Right lung (tissue), 5 donors: Measurements from ENCODE around the gene BCAN. TPM values are rescaled to one million over a fixed set of nuclear protein-coding genes. Genes with fewer than 3 reads are reported as not detected.

ENCODE experiments used
- DNase-seq, 2 donors: peaks; one replicate each; pipeline ENCODE4 v3.0.0-alpha.2; 2013
- polyA plus RNA-seq, 5 donors: library from polyadenylated mRNA; unstranded; fragments of 120-200 nt; gene quantifications; one replicate each; pipeline versions ENCODE4 v1.2.1 to v1.2.3, GENCODE V29; 2013; ENCODE audit warnings: inconsistent platforms in 1 of 5, low replicate concordance in 1 of 5; ENCODE audit not compliant: insufficient read length in 5 of 5, insufficient read depth in 1 of 5

BCAN gene
- polyA plus RNA-seq, 5 donors, result 0.40 to 1.0 (median 0.46) TPM

GRCh38 chr1:156659988-156660751 lies 18.3 kb downstream of the BCAN start:
- DNase-seq, result peak; percentile 92 to 93

GRCh38 chr1:156660752-156661112 lies 18.8 kb downstream of the BCAN start:
- DNase-seq, result no peak

GRCh38 chr1:156662005-156662799 lies 20.3 kb downstream of the BCAN start:
- no peak for DNase-seq

GRCh38 chr1:156662800-156663055 lies 20.8 kb downstream of the BCAN start:
- DNase-seq, result no peak

DNA sequence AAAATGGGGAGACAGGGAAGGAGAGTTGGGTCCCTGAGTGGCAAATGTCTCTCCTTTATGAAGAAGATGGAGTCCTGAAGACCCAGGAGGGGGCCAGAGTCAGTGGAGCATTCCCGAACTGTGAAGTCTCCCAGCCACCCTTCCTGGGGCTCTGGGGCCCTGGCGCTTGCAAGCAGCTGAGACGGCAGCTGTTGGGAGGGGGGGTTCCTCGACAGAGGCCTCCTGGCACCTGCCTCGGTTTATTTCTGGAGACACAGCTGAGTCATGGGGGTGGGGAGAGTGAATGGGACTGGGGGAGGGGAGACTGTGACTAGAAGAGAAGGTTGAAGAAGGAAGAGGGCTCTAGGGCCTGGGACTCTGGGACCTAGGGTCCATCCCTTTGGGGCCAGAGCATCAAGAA lies 21.3 kb downstream of the BCAN start:
- DNase-seq, result no peak

- no peak for DNase-seq
Measured at GRCh38 chr1:156664046-156664766, 22.3 kb downstream of the BCAN start.

DNA sequence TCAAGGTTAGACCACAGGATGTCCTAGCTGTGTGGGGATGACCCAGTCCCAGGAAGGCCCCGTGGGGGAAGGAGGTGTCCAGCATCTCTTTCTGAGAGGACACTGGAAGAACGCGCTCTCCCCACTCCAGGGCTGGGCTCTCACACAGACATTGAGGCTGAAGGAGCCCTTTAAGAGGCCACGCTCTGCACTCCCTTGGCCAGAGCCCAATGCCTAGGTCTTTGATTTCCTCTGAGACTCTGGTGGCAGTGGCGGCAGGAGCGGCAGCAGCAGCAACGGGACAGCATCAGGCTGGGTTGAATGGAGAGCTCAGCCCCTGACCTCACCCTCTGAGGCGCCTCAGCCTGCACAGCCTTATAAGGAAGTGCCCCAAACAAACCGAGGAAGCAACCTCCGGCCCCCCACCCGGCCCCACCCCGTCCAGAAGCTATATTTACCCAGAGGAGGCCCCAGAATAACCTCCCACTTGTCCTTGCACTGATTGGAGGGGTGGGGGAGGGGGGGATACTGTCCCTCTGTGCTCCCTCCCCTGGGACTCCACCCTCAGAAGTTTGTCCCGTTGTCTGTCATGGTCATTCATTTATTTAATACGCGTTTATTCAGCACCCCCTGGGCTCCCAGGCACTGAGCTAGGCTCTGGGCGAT lies 23.0 kb downstream of the BCAN start:
- DNase-seq, result peak; percentile 41 to 47

DNA sequence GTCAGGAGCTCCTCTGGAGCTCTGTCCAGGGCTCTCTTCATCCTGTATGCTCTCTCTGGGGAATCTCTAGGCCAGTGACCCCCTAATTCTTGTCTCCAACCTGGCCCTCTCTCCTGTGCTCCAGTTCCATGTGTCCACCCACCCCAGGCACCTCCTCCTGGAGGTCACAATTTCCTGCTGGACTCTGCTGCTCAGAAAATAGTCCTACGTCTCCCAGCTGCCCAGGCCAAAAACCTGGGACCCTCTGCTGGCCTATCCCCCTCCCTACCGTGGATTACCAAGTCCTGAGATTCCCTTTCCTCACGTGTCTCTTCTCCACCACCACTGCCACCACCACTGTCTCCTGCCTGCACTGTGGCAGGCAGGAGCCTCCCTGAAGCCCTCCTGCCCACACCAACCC lies 23.6 kb downstream of the BCAN start:
- no peak for DNase-seq

DNA sequence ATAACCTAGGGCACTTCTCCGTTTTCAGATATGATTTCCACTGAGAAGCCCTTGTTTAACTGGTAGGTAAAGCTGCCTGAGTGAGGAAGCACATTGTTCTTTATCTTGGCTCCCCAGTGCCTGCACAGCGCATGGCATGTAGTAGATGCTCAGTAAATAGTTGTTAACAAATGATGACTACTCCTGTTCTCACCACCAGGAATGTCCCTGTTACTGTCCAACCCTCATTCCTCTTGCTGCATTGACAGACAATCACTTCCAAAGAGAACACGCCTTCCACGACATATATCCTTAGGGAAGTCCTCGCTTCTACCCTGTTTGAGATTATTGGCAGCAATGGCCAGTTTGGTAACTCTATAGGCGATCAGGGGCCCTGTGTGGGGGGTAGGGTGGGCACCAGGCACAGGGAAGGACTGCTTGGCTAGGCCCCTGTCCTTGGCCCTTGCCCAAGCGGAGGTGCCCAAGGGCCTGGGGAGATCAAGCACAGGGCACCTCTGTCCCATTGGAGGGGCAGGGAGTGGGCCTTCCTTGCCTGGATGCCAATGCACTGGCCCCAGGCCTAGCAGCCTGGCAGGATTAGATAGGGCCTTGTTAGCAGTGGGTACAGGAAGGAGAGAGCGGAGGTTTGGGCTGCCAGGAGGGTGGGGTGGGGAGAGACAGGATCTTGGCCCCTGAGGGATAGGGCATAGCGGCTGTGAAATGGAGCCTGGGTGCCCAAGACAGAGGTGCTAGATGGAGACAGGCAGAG lies 25.1 kb downstream of the BCAN start:
- DNase-seq, result no peak

- DNase-seq, result peak; percentile 71 to 78
Measured at GRCh38 chr1:156667610-156667967, 25.7 kb downstream of the BCAN start.

DNA sequence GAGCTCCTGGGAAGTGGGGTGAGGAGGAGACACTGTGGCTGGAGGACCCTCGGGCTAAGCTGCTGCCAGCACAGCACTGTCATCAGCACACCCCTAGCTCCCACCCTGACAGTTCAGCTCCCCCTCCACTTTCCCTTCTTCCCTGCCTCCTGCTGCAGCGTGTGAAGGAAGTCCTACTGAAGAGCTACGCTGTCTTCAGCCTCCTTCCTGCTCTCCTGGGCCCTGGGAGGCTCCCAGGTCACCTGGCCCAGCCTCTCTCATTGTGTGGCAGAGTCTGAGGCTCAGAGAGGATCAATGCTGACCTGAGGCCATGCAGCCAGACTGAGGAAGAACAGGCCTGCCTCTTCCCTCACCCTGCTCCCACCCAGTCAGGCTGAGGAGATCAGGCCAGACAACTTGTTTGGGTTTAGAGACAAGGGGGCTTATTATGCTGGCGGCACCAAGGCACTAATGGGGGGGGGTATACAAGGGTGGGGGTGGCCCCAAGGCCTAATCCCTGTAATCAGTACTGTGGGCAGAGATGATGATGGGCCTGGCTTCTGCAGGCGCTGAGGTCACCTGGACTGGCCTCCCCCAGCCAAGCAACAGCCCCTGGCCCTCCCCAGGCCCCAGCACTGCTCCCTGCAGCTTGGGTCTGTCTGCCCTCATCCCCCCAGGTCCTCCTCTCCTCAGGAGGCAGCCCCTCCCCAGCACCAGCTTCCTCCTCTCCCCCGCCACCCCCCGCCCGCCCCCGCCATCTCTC lies 26.2 kb downstream of the BCAN start:
- DNase-seq, result no peak

GRCh38 chr1:156668801-156669637 lies 27.1 kb downstream of the BCAN start:
- no peak for DNase-seq

GRCh38 chr1:156669794-156670193 lies 27.9 kb downstream of the BCAN start:
- no peak for DNase-seq

DNA sequence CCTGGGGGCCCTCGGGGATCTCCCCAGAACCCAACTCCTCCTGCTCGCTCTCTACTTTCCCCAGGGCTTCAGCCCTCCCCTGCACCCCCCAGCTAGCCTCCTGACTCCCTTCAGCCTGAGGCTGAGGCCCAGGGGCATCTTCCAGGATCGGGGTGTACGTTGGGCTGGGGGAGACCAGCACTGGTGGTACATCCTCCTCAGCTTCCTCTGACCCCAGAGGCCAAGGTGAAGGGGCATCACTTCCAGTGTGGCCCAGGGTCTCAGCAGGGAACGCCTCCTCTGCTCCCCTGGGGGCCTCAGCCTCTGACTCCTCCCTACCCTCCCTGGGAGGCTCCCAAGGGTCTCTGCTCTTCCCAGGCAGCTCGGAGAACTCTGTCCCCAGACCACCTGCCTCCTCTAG lies 28.4 kb downstream of the BCAN start:
- DNase-seq, result no peak

- DNase-seq, result no peak
Measured at GRCh38 chr1:156670791-156671190, 28.9 kb downstream of the BCAN start.

DNA sequence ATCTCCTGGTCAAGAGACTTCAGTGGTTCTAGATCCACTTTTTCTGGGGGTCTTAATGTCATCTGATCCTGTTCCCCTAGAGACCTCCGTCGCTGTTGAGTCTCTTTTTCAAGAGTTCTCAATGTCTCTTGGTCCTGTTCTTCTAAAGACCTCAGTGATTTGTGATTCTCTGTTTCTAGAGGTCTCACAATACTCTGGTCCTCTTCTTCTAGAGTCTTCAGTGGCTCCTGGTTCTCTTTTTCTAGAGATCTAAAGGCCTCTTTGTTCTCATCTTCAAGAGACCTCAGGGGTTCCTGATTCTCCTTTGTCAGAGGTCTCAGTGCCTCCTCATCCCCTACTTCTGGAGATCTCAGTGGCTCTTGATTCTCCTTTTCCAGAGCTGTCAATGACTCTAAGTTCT lies 29.9 kb downstream of the BCAN start:
- DNase-seq, result no peak

DNA sequence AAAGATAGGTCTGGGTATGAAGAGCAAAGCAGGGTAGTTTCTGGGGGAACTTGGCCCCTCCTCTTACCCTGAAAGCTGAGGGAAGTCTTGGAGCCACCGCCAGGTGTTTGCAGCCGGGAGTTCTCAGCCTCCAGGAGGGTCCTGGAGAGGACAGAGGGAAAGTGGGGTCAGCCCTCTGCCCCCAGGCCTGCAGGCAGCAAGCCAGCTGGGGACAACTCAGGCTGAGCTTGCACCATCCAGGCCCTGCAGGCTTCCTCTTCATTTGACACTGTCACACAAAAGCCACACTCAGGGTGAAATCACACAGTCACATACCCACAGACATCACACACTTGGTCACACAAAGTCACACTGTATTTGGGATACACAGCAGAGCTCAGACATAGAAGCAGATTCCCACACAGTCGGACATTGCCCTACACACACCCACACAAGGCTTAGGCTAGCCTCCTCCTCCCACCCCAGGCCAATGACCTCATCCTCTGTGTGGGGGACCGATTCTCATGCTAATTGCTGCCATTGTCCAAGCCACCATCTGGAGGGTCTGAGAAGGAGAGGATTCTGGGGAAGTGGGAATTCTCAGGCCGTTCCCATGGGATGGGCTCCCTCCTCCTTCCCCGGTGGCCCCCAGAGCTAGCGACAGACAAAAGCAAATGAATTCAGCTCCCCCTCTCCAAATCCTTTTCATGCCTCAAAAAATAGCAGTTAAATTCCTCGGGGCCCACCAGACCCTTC lies 31.6 kb downstream of the BCAN start:
- DNase-seq, result no peak

GRCh38 chr1:156675210-156676113 lies 33.5 kb downstream of the BCAN start:
- DNase-seq, result peak in 1 of 2 donors; percentile 40
